CD4-positive, alpha-beta T cell (primary cell): ENCODE measurements around the gene KDELR1. TPM values are rescaled to one million over a fixed set of nuclear protein-coding genes. Genes with fewer than 3 reads are reported as not detected.

Experiments
- ATAC-seq: fragments of 200-7000 bp; cut with Tn5 transposase; one replicate; pipeline ENCODE4 v1.10.0; 2022; ENCODE audit warnings: mild to moderate bottlenecking; ENCODE audit not compliant: poor library complexity
- CTCF ChIA-PET: fragments of 350-600 bp; sonication (Branson Sonifier 250); formaldehyde crosslinking; loops from one replicate; lab custom pipeline; 2021; ENCODE audit warnings: antibody characterized with exemption, inconsistent platforms; lab: Charles Lee
- POLR2A ChIA-PET: fragments of 350-600 bp; sonication (Branson Sonifier 250); formaldehyde crosslinking; loops from one replicate; lab custom pipeline; 2021; ENCODE audit warnings: antibody characterized with exemption, inconsistent platforms; lab: Charles Lee
- DNase-seq, 14 experiments: peaks; one replicate each; pipeline ENCODE4 v3.0.0-alpha.2; 2013 to 2020; ENCODE audit warnings: mixed read lengths in 2 of 14
- H3K27ac ChIP-seq, 2 donors: one replicate each; pipeline versions ENCODE4 v1.5.1 to v1.7.0; 2013; ENCODE audit warnings: low read length in 2 of 2, low read depth in 1 of 2, mild to moderate bottlenecking in 1 of 2
- H3K27me3 ChIP-seq, 2 experiments: 1 replicate in 1 of 2; 2 replicates in 1 of 2; pipeline versions ENCODE4 v1.6.1 to v1.7.0; 2013; ENCODE audit warnings: low read length in 2 of 2, control low read depth in 1 of 2, mild to moderate bottlenecking in 1 of 2, moderate library complexity in 1 of 2; ENCODE audit not compliant: insufficient read depth in 2 of 2, control insufficient read depth in 1 of 2
- H3K36me3 ChIP-seq: one replicate; pipeline ENCODE4 v1.6.1; 2013; ENCODE audit warnings: low read length, control low read depth; ENCODE audit not compliant: insufficient read depth
- H3K4me1 ChIP-seq: one replicate; pipeline ENCODE4 v1.6.1; 2013; ENCODE audit warnings: low read length, control low read depth; ENCODE audit not compliant: insufficient read depth
- H3K4me3 ChIP-seq: one replicate; pipeline ENCODE4 v1.5.1; 2013; ENCODE audit warnings: mild to moderate bottlenecking, low read length, moderate library complexity
- H3K9me3 ChIP-seq, 2 experiments: 1 replicate in 1 of 2; 2 replicates in 1 of 2; pipeline versions ENCODE4 v1.6.1 to v1.7.0; 2013; ENCODE audit warnings: low read length in 2 of 2, mild to moderate bottlenecking in 2 of 2, control low read depth in 1 of 2, moderate library complexity in 1 of 2; ENCODE audit not compliant: control insufficient read depth in 1 of 2, insufficient read depth in 1 of 2
- H3K27ac Mint-ChIP-seq: one replicate; pipeline ENCODE4 v1.8.0; 2020; ENCODE audit warnings: mixed read lengths
- H3K27me3 Mint-ChIP-seq: one replicate; pipeline ENCODE4 v1.8.0; 2021; ENCODE audit warnings: mixed read lengths
- H3K36me3 Mint-ChIP-seq: one replicate; pipeline ENCODE4 v1.8.0; 2021; ENCODE audit warnings: low read depth, mixed read lengths
- H3K4me1 Mint-ChIP-seq: one replicate; pipeline ENCODE4 v1.8.0; 2021; ENCODE audit warnings: low read depth, mixed read lengths
- H3K4me3 Mint-ChIP-seq: one replicate; pipeline ENCODE4 v1.8.0; 2020; ENCODE audit warnings: mild to moderate bottlenecking, mixed read lengths
- H3K9me3 Mint-ChIP-seq: one replicate; pipeline ENCODE4 v1.8.0; 2020; ENCODE audit warnings: mixed read lengths
- intact Hi-C, 2 experiments: fragments of 100-400 bp; cut with DNase I in 1 of 2; cut with micrococcal nuclease in 1 of 2; formaldehyde crosslinking; loops; one replicate each; pipeline versions ENCODE4 v1.15.1 to v1.9.0; 2023 to 2025; cut with DNase I, micrococcal nuclease
- total RNA-seq, 174 experiments: library from RNA in 2 of 174; stranded (reverse) in 2 of 174; gene quantifications; one replicate each; pipeline ENCODE4 v1.2.3 and lab custom pipeline; 2021 to 2026
- TF ChIP-seq, protein P1 (sequence below): fragments of 200-600 bp; IDR thresholded peaks from one replicate; pipeline ENCODE4 v1.8.0; 2022; ENCODE audit warnings: antibody characterized with exemption, mild to moderate bottlenecking

KDELR1 gene
- total RNA-seq, 2 experiments from 2014 or later = 32.2 to 39.6 TPM

DNA sequence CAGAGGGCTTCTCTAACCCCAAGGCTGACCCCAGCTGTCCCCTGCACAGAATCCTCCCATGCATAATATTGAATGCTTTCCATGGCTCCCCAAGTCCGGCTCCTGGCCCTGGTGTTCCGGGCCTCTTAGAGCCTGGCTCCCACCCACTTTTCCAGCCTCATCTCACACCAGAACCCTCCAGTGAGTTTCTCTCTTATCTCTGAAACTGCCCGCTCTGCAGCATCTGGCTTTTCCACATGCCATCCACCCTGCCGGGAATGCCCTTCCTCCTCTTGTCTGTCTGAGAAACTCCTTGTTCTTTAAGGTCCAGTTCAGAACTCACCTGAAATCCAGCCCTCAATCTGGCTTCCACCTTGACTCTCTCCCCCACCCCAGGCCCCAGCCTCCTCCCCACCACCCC, 20.4 kb downstream of the KDELR1 start:
- H3K4me3 Mint-ChIP-seq = no peak overlapping the region
- Histone ChIP-seq H3K9me3 (no peaks in the 10 kb centered on the region), H3K36me3 (no peaks in the 10 kb centered on the region), H3K27ac (no peak overlapping the region), H3K4me1 (no peaks in the 10 kb centered on the region), H3K4me3 (no peak overlapping the region), H3K27me3 (peaks cover 0 to 2% of the 10 kb centered on the region in 2 experiments)
- DNase-seq (no peak), ATAC-seq (no peak)
- no peaks in the 10 kb centered on the region for H3K36me3 Mint-ChIP-seq
- ChIA-PET POLR2A (no interaction called here), CTCF (no interaction called here)
- intact Hi-C loops = no loop called here
- H3K4me1 Mint-ChIP-seq = no peaks in the 10 kb centered on the region
- H3K27me3 Mint-ChIP-seq = no peaks in the 10 kb centered on the region
- H3K27ac Mint-ChIP-seq = no peak overlapping the region
- H3K9me3 Mint-ChIP-seq = no peaks in the 10 kb centered on the region
- TF ChIP-seq, protein P1, sequence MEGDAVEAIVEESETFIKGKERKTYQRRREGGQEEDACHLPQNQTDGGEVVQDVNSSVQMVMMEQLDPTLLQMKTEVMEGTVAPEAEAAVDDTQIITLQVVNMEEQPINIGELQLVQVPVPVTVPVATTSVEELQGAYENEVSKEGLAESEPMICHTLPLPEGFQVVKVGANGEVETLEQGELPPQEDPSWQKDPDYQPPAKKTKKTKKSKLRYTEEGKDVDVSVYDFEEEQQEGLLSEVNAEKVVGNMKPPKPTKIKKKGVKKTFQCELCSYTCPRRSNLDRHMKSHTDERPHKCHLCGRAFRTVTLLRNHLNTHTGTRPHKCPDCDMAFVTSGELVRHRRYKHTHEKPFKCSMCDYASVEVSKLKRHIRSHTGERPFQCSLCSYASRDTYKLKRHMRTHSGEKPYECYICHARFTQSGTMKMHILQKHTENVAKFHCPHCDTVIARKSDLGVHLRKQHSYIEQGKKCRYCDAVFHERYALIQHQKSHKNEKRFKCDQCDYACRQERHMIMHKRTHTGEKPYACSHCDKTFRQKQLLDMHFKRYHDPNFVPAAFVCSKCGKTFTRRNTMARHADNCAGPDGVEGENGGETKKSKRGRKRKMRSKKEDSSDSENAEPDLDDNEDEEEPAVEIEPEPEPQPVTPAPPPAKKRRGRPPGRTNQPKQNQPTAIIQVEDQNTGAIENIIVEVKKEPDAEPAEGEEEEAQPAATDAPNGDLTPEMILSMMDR = no peak

DNA sequence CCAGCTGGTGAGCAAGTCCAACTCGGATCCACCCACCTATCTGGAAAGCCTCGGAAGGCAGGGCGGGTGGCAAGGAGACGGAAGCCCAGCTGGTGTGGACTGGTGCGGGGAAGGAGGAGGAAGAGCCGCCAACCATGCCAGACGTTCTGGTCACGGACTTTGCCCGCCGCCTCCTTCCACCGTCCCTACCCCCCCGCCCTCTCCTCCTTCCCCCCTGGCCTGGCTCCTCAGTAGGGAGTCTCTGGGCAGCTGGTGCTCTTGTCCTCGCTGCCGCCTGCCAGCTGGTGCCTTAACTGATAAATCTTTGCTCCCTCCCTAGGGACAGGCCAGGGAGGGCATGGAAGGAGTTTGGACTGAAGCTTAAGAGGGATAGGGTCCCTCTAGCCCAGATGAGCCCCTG, 22.4 kb downstream of the KDELR1 start:
- peaks cover 0 to 2% of the 10 kb centered on the region in 2 experiments for H3K27me3 ChIP-seq
- H3K9me3 ChIP-seq = no peaks in the 10 kb centered on the region
- no peak overlapping the region for H3K4me3 ChIP-seq
- no peaks in the 10 kb centered on the region for H3K27me3 Mint-ChIP-seq
- TF ChIP-seq, protein P1 = no peak
- ATAC-seq (no peak), DNase-seq (no peak)
- H3K27ac ChIP-seq = no peak overlapping the region
- no peak overlapping the region for H3K27ac Mint-ChIP-seq
- ChIA-PET CTCF (no interaction called here), POLR2A (no interaction called here)
- H3K4me3 Mint-ChIP-seq = no peak overlapping the region
- H3K9me3 Mint-ChIP-seq = no peaks in the 10 kb centered on the region
- H3K4me1 Mint-ChIP-seq = peaks cover 7% of the 10 kb centered on the region
- peaks cover 9% of the 10 kb centered on the region for H3K4me1 ChIP-seq
- peaks cover 2% of the 10 kb centered on the region for H3K36me3 Mint-ChIP-seq
- no peaks in the 10 kb centered on the region for H3K36me3 ChIP-seq
- intact Hi-C loops = loop anchor here in 1 of 2 experiments (10.0 kb wide), 2 partner anchors 626 to 1754 kb away; partner anchors contain the start of genes GYS1 and RUVBL2

DNA sequence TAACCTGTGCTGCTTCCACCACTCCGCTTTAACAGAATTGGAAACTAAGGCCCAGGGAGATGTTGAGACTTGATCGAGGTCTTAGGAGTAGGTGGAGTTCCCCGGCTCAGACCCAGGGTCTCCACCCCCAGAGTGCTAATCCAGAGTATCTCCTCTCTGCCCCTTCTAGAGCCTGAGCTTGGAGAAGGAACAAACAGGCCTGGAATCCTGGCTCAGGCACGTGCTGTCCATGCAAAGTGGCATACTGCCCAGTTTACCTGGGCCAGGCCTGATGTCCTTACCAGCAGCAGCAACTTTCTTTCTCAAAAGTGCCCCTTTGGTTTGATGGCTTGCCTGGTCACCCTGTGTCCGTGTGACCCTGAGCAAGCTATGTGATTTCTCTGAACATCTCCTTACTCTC, 23.5 kb downstream of the KDELR1 start:
- peaks cover 13% of the 10 kb centered on the region for H3K4me1 Mint-ChIP-seq
- peaks cover 5% of the 10 kb centered on the region for H3K36me3 Mint-ChIP-seq
- Histone ChIP-seq H3K27ac (no peak overlapping the region), H3K9me3 (no peaks in the 10 kb centered on the region), H3K27me3 (no peaks in the 10 kb centered on the region), H3K4me3 (no peak overlapping the region), H3K36me3 (no peaks in the 10 kb centered on the region), H3K4me1 (peaks cover 18% of the 10 kb centered on the region)
- H3K27ac Mint-ChIP-seq = no peak overlapping the region
- no peaks in the 10 kb centered on the region for H3K27me3 Mint-ChIP-seq
- CTCF ChIA-PET = no interaction called here
- TF ChIP-seq, protein P1 = no peak
- DNase-seq = no peak
- no peak overlapping the region for H3K4me3 Mint-ChIP-seq
- intact Hi-C loops = loop anchor here in 1 of 2 experiments (10.0 kb wide), 2 partner anchors 627 to 1753 kb away; partner anchors contain the start of genes GYS1 and RUVBL2
- no peaks in the 10 kb centered on the region for H3K9me3 Mint-ChIP-seq
- ATAC-seq = no peak
- POLR2A ChIA-PET = no interaction called here
